Lung (tissue), 12 donors: ENCODE measurements around the gene GPR152. TPM values are rescaled to one million over a fixed set of nuclear protein-coding genes. Genes with fewer than 3 reads are reported as not detected.
A peak's percentile ranks its signal among the peaks of the same experiment; 100 is the strongest.

ENCODE experiments used
- ATAC-seq: fragments of 200-7000 bp; cut with Tn5 transposase; one replicate; pipeline ENCODE4 v1.9.1; 2020; ENCODE audit warnings: moderate number of reproducible peaks; ENCODE audit not compliant: insufficient read depth, low FRiP score
- DNase-seq, 3 donors: peaks; one replicate each; pipeline ENCODE4 v3.0.0-alpha.2; 2013 to 2017
- H3K27ac ChIP-seq, 2 donors: one replicate each; pipeline ENCODE4 v1.5.1; 2013; ENCODE audit warnings: mild to moderate bottlenecking in 2 of 2, moderate library complexity in 2 of 2, control low read depth in 1 of 2, inconsistent platforms in 1 of 2, low read depth in 1 of 2, low read length in 1 of 2
- H3K27me3 ChIP-seq, 3 donors: one replicate each; pipeline ENCODE4 v1.5.1; 2013; ENCODE audit warnings: low read length in 2 of 3; ENCODE audit not compliant: control insufficient read depth in 3 of 3, insufficient read depth in 3 of 3
- H3K36me3 ChIP-seq, 4 donors: one replicate each; pipeline ENCODE4 v1.5.1; 2013; ENCODE audit warnings: low read length in 4 of 4, mild to moderate bottlenecking in 1 of 4, moderate library complexity in 1 of 4; ENCODE audit not compliant: control insufficient read depth in 4 of 4, insufficient read depth in 4 of 4
- H3K4me1 ChIP-seq, 5 donors: one replicate each; pipeline ENCODE4 v1.5.1; 2013; ENCODE audit warnings: low read length in 5 of 5, mild to moderate bottlenecking in 2 of 5, moderate library complexity in 1 of 5; ENCODE audit not compliant: control insufficient read depth in 5 of 5, insufficient read depth in 5 of 5
- H3K4me3 ChIP-seq: one replicate; pipeline ENCODE4 v1.5.1; 2013; ENCODE audit warnings: mild to moderate bottlenecking, control low read depth, moderate library complexity
- H3K9ac ChIP-seq, 2 donors: one replicate each; pipeline ENCODE4 v1.5.1; 2013; ENCODE audit warnings: low read length in 2 of 2, control low read depth in 1 of 2; ENCODE audit not compliant: insufficient read depth in 1 of 2
- H3K9me3 ChIP-seq, 4 donors: one replicate each; pipeline ENCODE4 v1.5.1; 2013; ENCODE audit warnings: low read length in 3 of 4, mild to moderate bottlenecking in 1 of 4, moderate library complexity in 1 of 4; ENCODE audit not compliant: control insufficient read depth in 4 of 4, insufficient read depth in 3 of 4
- CTCF ChIP-seq: IDR thresholded peaks from 2 replicates; pipeline ENCODE4 v1.5.1; 2012; ENCODE audit warnings: mild to moderate bottlenecking; ENCODE audit errors: control extremely low read depth, extremely low read depth
- WGBS, 2 donors: extraction: QIAGEN DNeasy Blood & Tissue Kit; methylation state at CpG; one replicate each; pipeline ENCODE4 v1.1.7; 2013; 5-methylcytosine and 5-hydroxymethylcytosine counted together
- polyA plus RNA-seq, 2 donors: library from polyadenylated mRNA; stranded (reverse); fragments of 200-250 nt; gene quantifications; one replicate each; pipeline ENCODE4 v1.2.1, GENCODE V29; 2013
- total RNA-seq, 2 donors: library from RNA; depleted of rRNA in 1 of 2; stranded (reverse); fragments of >200 nt in 1 of 2; gene quantifications; one replicate each; pipeline ENCODE4 v1.2.1, GENCODE V29; 2014 to 2021
- donor health status: control.
- donor health status: control.
- donor health status: Bipolar disorder and iron deficiency.
- donor health status: healthy.
- donor health status: DM: yes; HTN: yes; CAD: no.

Gene GPR152
- total and polyA plus RNA-seq, 4 donors = 0.06 TPM; not detected in 3

- H3K36me3 ChIP-seq = peaks cover 0 to 21% (median 15%) of the 10 kb centered on the region in 4 donors
- peak overlapping the region in 1 of 2 donors; percentile 15 for H3K27ac ChIP-seq
- TF ChIP-seq CTCF = no peak
- H3K27me3 ChIP-seq = no peaks in the 10 kb centered on the region
- no peak for ATAC-seq
- no peak for DNase-seq
- H3K4me1 ChIP-seq = peaks cover 0 to 12% (median 7%) of the 10 kb centered on the region in 5 donors
- no peak overlapping the region for H3K9ac ChIP-seq
- no peak overlapping the region for H3K4me3 ChIP-seq
- 42 to 64% methylated on average over 11 of the region's 11 CpGs for WGBS, 2 donors
- H3K9me3 ChIP-seq = no peaks in the 10 kb centered on the region
These were observed 32.4 kb upstream of the GPR152 start for GRCh38 chr11:67484847-67485311.

- Histone ChIP-seq H3K4me1 (peaks cover 0 to 12% (median 7%) of the 10 kb centered on the region in 5 donors), H3K27ac (peak overlapping the region in 1 of 2 donors; percentile 80), H3K9me3 (no peaks in the 10 kb centered on the region), H3K9ac (peak overlapping the region in 1 of 2 donors; percentile 35), H3K36me3 (peaks cover 0 to 15% (median 13%) of the 10 kb centered on the region in 4 donors), H3K4me3 (no peak overlapping the region), H3K27me3 (no peaks in the 10 kb centered on the region)
- no peak for ATAC-seq
- DNase-seq = no peak
- WGBS, 2 donors = 84 to 88% methylated on average over 16 of the region's 16 CpGs
- no peak for TF ChIP-seq CTCF
These were observed 31.5 kb upstream of the GPR152 start for GRCh38 chr11:67483831-67484665.

GRCh38 chr11:67482827-67483798 lies 30.6 kb upstream of the GPR152 start, which contains the start of gene AIP:
TSS of gene AIP (plus strand) at chr11:67483026. CDS start at chr11:67483159, 133 bp downstream.
- H3K4me3 ChIP-seq = peak within 1 kb of the TSS; percentile 48
- peak within 1 kb of the TSS; percentile 26 to 92 for H3K9ac ChIP-seq
- H3K36me3 ChIP-seq = peaks cover 0 to 14% (median 12%) of the 10 kb centered on the region in 4 donors
- H3K9me3 ChIP-seq = no peaks in the 10 kb centered on the region
- peak within 1 kb of the TSS; percentile 79 to 80 for H3K27ac ChIP-seq
- ATAC-seq = peak; percentile 98
- peaks cover 0 to 12% (median 7%) of the 10 kb centered on the region in 5 donors for H3K4me1 ChIP-seq
- peak; percentile 98 to 99 (median 99) for DNase-seq
- WGBS, 2 donors = 10 to 12% methylated on average over 52 to 60 of the region's 60 CpGs
- no peaks in the 10 kb centered on the region for H3K27me3 ChIP-seq
- TF ChIP-seq CTCF = no peak
